Germinal center (tissue), 1 donor: Measurements from ENCODE around the gene C1orf167.
A peak's percentile ranks its signal among the peaks of the same experiment; 100 is the strongest.

Experiments
- DNase-seq: peaks from one replicate; pipeline ENCODE4 v3.0.0; 2012; ENCODE audit warnings: mixed read lengths, low spot score

Gene C1orf167, protein sequence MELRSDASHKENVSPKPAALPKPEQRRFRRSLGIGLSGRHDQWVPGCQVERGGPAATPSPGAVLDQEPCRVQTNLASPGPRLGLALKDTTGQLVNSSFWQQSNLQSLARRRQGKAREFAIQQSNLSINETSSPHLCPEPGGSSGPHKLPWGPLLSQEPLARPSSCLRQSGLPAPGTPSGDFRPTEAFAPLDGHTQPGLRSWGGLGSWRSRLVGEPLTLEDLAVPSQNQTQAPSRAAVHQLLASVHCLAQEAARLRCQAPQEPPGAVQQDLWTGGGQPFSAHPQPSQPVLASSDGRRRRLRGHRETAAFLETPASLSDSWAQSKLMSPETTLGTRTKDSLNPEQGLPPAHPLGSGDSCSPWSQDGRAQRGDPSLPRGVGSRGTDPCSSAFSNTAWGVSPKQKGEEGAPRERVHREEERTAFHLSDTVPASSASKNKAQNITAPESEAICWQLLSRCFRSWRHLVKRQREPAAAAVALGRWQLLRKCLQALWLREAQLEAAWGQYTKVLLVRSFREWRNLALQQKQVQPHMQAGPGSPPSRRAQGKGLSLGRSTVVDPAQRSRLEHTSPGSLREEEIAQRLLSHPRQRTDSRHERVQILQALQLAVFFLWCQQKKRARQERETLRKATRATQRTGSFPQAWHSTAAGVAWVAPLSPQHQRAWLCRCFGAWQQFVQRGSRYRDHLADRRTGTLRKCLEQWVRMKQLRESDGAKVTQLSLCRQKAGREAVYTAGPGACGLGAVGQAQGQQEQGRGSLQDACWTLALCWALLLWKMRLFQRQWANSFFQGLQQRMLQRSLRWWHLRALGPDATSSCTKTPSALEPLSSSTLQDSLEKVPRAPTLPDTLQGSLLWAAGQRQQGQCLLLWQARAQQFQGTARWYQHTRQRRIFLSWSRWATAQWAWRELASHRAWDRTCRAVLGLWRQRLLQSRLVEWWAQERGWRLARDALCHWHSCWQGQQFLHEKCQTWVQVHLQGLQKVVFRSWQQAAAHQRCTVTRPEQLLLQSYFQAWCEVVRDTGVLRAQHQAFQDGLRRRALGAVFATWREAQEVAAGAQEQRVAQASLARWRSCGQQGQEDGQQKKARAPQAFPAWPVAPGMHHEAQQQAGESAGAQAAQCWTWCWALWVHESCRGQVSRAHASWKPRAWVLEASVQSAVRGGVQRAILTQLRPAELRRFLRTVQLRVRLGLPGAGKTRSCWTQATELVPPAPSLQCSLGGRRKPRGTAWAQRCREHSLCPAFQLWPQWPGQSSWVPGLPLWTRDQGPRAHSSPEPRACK (N-terminal part only)

DNA sequence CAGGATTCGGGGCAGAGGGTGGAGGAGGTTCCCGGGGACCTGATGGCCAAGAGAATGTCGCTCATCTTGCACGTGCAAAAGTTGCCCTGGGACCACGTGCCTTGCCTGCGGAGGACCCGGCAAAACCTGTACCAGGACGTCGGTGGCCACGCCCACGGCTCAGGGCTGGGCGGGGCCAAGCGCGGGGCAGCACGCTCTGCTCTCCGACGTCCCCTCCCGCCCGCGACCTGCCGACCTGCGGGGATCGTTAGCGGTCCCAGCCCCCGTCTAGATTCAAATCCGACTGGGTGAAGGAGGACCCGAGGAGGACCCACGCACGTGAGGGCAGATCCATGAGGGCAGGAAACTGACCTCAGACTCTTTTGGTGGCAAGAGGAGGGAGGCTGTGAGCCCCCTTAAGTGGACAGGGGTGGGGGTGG is at the start of gene C1orf167:
C1orf167 (plus strand) TSS at position 206 of the 419 bp plus-strand sequence. CDS start 2,208 bp downstream, outside the sequence.
- DNase-seq = peak; percentile 52

DNA sequence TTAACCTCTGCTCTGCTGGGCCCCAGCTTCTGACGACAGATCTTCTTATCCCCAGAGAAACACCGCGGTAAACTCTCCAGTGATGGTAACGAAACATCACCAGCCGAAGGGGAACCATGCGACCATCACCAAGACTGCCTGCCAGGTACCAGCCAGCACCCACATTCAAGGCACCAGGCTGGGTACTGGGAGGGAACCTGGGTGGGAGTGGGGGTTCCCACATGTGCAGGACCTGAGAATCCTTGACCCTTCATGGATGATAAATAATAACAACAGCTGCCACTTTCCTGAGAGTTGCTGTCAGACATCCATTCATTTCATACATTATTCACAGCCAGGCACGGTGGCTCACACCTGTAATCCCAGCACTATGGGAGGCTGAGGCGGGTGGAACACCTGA is 49.7 kb upstream of the C1orf167 start:
- no peak for DNase-seq

DNA sequence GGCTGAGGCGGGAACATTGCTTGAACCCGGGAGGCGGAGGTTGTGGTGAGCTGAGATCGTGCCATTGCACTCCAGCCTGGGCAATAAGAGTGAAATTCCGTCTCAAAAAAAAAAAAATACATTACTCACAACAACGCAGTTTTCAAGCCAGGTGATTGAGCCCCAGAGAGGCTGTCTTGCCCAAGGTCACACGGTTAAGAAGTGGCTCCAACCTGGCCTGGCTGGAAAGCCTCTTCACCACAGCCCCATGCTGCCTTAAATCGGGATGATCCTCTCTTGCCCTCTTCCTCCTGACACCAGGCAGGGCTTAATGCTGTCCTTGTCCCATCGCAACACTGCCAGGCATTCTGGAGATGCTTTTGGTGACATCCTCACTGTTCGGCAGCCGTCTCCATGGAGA is 48.9 kb upstream of the C1orf167 start:
- DNase-seq = no peak

DNA sequence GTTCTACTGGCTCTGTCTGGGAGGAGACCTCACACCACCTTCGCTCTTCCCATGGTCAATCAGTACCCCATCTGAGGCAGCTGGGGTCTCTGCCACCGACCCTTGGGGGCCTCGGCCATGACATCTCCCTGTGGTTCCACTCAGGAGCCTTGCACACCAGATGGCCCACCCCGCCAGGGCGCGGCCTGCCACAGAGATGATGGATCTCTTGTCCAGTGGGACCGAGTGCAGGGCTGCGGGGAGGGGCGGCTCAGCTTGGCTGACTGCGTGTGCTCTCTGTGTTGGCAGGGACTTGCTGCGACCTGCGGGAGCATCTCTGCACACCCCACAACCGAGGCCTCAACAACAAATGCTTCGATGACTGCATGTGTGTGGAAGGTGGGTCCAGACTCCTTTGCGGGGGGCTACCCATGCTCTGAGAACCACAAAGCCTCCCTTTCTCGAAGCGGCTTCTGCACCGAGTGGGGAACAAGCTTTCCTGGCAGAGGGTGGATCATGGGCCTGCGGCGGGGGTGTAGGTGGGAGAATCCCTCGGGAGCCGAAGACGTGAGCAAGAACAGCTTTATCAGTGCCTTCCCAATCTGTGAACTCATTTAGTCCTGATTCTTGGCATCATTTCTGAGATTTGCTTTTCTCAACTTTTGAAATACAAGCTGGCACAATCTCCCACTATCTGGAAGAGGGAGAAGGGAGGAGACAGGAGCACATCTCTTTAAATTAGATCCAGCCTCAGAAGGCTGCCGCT is 47.0 kb upstream of the C1orf167 start:
- no peak for DNase-seq

DNA sequence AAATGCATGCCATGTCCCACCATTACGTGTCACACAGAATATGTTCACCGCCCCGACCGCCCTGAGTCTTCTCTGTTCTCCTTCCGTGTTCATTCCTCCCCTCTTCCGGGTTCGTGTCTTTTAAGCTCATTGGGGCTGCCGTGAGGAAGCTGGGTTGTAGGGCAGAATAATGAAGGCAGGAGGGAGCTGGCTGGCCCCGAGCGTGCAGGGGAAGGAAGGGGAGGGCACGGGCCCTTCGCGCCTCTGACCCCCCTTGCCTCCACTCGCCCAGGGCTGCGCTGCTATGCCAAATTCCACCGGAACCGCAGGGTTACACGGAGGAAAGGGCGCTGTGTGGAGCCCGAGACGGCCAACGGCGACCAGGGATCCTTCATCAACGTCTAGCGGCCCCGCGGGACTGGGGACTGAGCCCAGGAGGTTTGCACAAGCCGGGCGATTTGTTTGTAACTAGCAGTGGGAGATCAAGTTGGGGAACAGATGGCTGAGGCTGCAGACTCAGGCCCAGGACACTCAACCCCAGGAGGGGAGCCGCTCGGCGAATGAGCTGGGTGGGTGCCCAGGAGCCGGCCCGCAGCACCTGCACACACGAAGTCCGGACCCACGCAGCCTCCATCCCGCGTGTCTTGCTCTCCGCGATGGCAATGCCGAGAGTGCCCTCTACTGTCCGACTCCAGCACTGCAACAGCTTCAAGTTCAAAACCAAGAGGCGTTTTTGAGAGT is 42.5 kb upstream of the C1orf167 start:
- DNase-seq = peak; percentile 88

DNA sequence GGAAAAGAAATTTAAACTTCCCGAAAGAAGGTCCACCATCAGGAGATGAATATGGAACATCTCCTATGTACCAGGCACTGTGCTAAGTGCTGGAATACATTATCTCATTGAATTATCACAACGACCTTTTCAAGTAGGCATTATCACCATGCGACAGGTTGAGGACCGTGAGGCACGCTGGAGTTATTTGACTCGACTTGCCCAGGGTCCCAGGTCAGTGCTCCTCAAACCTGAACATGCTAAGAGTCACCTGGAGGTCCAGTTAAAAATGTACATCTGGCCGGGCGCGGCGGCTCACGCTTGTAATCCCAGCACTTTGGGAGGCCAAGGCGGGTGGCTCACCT is 42.0 kb upstream of the C1orf167 start:
- no peak for DNase-seq

DNA sequence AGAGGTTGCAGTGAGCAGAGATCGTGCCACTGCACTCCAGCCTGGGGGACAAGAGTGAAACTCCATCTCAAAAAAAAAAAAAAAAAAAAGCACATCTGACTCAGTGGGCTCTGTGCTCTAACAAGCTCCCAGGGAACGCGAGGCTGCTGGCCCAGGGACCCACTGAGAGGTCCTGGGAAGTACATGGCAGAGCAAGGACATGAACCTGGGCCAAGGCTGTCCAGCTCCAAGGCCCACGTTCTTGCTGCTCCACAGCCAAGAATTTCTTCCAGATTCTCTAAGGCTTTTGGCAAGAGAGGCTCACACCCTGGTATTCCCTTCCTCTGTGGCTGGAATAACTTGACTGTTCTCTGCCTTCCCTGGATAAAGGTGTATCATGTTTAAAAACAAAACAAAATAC is 41.5 kb upstream of the C1orf167 start:
- DNase-seq = no peak

DNA sequence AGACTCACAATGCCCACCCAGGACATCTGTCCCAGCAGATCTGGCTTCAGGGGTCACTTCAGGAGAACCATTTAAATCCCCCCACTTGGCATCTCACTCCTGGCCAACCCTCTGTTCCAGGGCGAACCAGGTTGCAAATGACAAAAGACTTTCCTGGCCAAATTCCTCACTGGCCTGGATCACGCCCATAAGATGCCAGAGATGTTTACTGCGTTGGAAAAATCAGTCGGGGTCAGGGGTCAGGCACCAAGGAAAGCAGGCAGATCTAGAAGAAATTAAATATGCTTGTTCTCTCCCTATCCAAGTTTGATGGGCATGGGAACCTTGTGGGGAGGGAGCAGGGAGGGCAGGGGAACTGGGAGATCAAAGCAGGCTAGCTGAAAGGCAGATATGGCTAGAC is 40.7 kb upstream of the C1orf167 start:
- no peak for DNase-seq

DNA sequence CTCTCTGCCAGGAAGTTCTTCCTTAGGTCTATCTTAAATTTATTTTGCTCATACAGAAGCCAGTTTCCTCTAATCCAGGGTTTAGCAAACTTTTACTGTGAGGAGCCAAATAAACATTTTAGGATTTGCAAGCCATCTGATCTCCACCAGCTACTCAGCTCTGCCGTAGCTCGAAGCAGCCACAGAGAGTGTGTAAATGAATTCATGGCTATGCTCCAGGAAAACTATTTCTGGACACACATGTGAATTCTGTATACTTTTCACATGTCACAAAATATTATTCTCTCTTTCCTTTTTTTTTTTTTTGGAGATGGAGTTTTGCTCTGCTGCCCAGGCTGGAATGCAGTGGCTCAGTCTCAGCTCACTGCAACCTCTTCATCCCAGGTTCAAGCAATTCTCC is 39.5 kb upstream of the C1orf167 start:
- no peak for DNase-seq

DNA sequence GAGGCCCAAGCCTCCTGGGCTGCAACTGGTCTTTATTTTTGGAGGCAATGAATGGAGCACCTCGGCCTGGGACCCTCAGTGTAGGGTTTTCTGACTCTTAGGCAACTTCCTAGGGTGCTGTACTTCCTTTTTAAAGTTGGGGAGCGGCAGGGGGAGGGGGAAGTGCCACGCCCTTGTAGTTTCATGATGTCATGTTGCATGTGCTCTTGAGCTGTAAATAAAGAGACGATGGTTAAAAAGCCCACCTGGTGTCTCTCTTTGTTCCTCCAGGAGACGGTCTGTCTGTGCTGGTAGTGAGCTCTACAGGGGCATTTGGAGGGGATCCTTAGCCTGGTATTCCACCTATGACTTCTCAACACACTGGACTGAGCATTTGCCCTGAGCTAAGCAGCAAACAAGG is 36.4 kb upstream of the C1orf167 start:
- DNase-seq = no peak

DNA sequence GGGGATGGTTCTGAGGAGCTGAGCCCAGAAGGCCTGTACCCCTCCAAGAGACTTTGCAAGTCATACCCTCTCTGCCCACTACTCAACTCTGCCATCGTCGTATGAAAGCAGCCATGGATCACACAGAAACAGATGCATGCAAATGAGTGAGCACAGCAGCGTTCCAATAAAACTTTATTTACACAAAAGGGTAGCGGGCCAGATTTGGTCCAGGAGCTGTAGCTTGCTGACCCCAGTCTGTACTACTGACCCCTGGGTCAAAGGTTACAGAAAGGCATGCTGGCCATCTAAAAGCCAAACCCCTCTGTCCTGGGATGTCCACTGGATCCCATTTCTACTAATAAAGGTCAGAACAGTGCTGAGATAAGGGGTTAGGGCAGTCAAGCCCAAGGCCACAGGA is 34.9 kb upstream of the C1orf167 start:
- DNase-seq = no peak

DNA sequence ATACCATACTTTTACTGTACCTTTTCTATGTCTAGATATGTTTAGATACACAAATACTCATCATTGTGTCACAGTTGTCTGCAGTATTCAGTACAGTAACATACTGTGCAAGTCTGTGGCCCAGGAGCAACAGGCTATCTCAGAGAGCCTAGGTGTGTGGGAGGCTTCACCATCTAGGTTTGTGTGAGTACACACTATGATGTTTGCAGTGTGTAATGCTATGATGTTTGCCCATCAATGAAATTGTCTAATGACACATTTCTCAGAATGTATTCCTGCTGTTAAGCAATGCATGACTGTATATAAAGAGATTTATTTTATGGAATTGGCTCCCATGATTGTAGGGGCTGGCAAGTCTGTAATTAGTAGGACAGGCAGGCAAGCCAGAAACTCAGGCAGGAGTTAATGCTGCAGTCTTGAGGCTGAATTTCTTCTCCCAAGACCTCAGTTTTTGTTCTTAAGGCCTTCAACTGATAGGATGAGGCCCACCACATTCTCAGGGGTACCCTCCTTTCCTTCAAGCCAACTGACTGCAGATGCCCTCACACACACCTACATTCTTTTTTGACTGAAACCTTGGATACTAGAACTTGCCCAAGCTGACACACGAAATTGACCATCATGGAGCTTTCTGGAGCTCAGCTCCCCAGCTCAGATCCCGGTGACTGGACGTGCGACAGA is 33.7 kb upstream of the C1orf167 start:
- no peak for DNase-seq

DNA sequence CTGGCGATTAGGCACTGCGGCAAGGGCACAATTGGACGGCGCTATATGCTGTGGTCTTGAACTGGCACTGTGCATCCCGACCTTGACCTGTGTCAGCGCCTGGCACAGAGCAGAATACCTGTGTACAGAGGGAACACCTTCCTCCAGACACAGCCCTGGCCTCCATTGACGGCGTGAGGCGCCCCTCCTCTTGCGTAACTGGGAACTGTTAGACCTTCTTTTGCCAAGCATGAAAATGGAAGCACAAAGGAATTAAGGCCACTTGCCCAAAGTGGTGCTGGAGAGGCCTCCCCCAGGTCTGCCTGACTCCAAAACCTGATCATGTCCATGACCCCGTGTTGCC is 32.9 kb upstream of the C1orf167 start:
- no peak for DNase-seq

DNA sequence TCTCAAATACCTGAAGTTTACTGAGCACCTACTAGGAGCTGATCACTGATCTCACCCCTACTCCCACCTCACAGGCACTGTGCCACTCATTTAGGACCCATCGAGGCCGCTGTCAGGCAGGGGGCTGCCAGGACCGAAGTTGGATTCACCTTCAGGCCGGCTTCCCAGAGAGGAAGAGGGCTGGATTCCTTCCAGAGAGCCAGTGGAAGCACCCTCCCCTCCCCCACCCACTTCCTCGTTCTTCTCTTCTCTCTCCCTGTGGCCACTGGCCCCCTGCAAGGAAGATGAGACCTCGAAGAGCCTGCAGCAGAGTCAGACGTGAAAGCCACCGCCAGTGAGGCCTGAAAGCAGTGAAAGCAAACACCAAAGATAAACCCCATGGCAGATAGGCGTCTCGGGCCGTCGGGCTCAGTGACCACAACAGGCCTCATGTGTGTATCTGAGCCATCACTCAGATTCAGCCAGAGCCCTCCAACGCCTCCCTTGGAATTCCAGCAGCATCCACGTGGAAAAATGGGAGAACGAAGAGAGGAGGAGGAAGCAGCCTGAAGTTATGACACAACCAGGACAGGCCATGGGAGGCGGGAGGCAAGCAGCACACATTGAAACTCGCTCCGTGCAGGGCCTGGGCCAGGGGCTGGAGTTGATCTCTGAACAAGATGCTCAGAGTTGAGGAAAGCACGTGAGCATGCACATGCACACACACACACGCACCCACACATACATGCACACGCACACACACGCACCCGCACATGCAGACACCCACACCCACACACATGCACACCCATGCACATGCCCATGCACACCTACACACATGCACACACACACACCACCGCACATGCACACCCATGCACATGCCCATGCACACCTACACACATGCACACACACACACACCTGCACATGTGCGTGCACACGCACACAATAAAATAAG is 32.2 kb upstream of the C1orf167 start:
- no peak for DNase-seq

DNA sequence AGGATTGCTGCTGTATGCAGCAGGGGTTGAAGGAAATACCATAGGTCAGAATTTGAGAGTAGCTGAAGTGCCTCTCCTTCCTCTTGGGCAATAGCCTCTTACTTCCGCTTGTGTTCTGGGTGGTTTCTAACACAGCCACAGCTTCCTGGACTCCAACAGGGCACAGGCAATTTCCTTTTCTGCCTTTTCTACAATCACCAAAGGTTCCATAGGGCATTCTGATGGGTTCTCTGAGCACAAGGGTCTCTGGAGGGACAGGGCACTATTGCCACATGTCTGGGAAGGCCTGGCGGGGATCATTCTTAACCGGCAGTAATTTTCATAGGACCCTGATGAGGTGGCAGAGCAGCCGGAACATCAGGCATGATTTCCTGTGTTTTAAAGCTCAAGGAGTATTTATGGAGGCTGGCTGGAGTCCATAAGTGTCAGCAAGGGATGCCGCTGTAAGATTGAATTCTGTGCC is 31.5 kb upstream of the C1orf167 start:
- DNase-seq = peak; percentile 73

DNA sequence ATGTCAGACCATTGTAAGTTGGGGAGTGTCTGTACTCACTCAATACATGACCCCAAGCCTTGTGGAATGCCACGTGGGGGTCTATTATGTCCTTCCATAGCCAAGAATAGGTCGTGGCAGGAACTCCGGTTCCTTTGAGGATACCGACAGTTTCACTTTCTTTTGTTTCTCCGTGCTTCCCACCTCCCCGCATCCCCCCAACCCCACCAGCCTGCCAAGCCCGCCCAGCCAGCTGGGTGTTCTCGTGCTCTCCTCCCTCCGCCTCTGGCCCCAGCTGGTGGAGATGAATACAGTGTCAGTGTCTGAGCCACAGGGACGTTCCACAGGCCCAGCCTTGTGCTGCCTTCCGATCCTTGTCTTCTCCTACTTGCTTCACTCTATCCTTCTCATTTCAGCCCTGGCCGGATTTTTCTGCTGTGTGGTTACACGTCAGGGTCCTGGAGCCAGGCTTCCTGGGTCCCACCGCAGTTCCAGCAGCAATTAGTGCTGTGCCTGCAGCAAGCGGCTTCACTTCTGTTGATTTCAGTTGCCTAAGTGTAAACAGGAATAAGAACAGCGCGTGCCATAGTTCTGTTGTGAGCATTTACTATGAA is 30.2 kb upstream of the C1orf167 start:
- no peak for DNase-seq

DNA sequence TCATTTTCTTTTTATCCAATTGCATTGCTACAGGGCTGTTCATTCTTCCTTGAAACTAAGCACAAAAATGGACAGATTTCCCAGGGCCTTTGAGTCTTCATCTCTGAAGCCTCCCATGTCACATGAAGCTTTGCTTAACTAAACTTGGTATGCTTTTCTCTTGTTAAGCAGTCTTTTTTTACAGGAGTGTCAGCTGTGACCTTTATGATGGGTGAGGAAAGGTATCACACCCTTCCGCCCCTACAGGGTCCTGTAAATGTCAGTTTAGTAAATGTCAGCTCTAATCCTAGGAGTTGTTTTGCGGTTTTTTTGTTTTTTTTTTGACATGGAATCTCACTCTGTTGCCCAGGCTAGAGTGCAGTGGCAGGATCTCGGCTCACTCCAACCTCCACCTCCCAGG is 28.7 kb upstream of the C1orf167 start:
- DNase-seq = no peak

DNA sequence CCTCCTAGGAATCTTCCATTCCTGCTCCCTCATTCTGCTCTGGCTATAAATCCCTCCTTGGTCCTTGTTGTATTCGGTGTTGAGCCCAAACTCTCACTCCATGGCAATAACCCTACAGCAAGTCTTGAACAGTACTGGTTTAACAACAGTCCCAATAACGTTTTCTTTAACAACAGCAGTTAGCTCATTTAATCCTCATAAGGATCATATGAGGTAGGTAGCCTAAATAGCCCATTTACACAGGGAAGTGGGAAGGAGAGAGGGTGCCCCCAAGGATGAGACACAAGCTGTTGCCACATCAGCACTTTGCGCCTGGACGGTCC is 26.5 kb upstream of the C1orf167 start:
- no peak for DNase-seq
